ENCODE data around the gene ASB9.

ASB9 gene

DNA sequence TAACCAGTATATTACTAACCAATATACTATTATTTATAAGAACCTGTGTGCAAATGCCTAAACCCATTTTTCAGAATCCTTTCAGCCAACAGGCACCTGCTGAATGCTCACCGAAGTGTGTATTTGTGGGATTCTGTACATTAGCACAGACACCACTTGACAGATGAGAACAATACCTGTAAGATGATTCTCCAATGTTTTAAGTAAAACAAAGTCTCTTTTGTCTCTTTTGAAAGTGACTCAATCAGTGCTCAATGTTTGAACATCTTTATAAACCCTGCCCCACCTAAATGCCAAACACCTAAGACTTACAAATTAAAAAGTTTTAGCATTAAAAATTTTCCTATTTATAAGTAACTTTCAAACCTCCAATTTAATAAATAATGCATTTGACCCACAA lies 763 bp downstream of the ASB9 start:
- H3K4me3 ChIP-seq (ENCODE audit: low read depth, low read length) = no peak overlapping the region
- TF ChIP-seq MYC (IDR thresholded peaks at IDR 0.05; ENCODE audit: low read depth, low read length) (no peak), CTCF (IDR thresholded peaks at IDR 0.05; ENCODE audit: low read depth, low read length) (no peak), POLR2A (IDR thresholded peaks at IDR 0.05; ENCODE audit: extremely low read depth, insufficient read length) (no peak), MAX (IDR thresholded peaks at IDR 0.05; ENCODE audit: low read depth, low read length) (no peak)
- DNase-seq (ENCODE audit: low read depth) = no peak

DNA sequence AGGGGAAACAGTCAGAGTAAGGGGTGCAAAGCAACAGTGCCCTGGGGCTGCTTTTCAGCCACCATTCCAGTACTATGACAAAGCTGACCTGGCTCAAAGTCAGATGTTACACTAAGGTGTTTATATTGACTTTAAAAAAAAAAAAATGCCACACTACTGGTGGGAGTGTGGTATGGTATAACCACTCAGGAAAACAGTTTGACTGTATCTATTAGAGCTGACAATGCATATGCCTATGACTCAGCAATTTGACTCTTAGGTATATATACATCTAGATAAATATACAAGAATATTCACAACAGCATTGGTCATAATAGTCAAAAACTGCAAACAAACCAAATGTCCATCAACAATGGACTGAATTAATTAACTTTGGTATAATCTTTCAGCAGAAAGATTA lies 15.0 kb downstream of the ASB9 start:
- no peak overlapping the region for H3K4me3 ChIP-seq (ENCODE audit: low read depth, low read length)
- no peak for TF ChIP-seq CTCF (IDR thresholded peaks at IDR 0.05; ENCODE audit: low read depth, low read length)
- DNase-seq (ENCODE audit: low read depth) = no peak

- DNase-seq (ENCODE audit: low read depth) = no peak
- H3K4me3 ChIP-seq (ENCODE audit: low read depth, low read length) = no peak overlapping the region
- TF ChIP-seq MYC (IDR thresholded peaks at IDR 0.05; ENCODE audit: low read depth, low read length) = no peak
- TF ChIP-seq POLR2A (IDR thresholded peaks at IDR 0.05; ENCODE audit: extremely low read depth, insufficient read length) = no peak
- TF ChIP-seq CTCF (IDR thresholded peaks at IDR 0.05; ENCODE audit: low read depth, low read length) = no peak
- TF ChIP-seq MAX (IDR thresholded peaks at IDR 0.05; ENCODE audit: low read depth, low read length) = no peak
These were observed 24.0 kb downstream of the ASB9 start for GRCh38 chrX:15245896-15246295.

- no peak for TF ChIP-seq POLR2A (IDR thresholded peaks at IDR 0.05; ENCODE audit: extremely low read depth, insufficient read length)
- no peak for TF ChIP-seq CTCF (IDR thresholded peaks at IDR 0.05; ENCODE audit: low read depth, low read length)
- no peak for TF ChIP-seq MYC (IDR thresholded peaks at IDR 0.05; ENCODE audit: low read depth, low read length)
- TF ChIP-seq MAX (IDR thresholded peaks at IDR 0.05; ENCODE audit: low read depth, low read length) = no peak
- no peak for DNase-seq (ENCODE audit: low read depth)
- H3K4me3 ChIP-seq (ENCODE audit: low read depth, low read length) = no peak overlapping the region
These were observed 25.5 kb downstream of the ASB9 start for GRCh38 chrX:15244421-15244820.

DNA sequence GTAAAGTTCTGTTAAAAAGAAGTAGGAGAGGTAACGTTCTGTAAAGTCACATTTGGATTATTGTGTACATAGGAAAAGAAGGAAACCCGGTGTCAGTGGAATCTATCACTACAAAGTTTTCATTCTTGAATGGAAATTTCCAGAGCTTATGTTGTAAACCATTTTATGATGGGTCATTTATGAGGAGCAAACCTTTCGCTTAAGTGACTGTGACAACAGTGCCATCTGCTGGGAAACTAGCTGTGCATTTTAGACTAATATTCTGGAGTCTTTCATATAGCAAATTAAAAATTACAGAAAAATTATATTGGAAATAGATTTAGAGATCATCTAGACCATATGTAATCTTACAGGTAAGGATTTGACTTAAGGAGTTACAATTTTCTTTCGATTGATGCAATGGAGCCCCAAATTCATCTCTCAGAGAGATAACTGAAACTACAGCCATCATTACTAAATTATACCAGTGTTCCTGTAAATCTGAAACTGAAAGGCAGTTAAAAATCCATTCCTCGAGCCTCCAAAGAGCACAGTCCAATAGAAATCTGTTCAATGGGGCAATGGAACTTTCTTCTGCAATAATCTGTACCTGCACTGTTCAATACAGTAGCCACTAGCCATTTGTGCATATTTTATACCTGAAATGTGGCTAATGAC lies 26.9 kb downstream of the ASB9 start:
- DNase-seq (ENCODE audit: low read depth) = peak; percentile 45
- TF ChIP-seq MAX (IDR thresholded peaks at IDR 0.05; ENCODE audit: low read depth, low read length) (no peak), POLR2A (IDR thresholded peaks at IDR 0.05; ENCODE audit: extremely low read depth, insufficient read length) (no peak), CTCF (IDR thresholded peaks at IDR 0.05; ENCODE audit: low read depth, low read length) (peak; percentile 40)
- H3K4me3 ChIP-seq (ENCODE audit: low read depth, low read length) = no peak overlapping the region

DNA sequence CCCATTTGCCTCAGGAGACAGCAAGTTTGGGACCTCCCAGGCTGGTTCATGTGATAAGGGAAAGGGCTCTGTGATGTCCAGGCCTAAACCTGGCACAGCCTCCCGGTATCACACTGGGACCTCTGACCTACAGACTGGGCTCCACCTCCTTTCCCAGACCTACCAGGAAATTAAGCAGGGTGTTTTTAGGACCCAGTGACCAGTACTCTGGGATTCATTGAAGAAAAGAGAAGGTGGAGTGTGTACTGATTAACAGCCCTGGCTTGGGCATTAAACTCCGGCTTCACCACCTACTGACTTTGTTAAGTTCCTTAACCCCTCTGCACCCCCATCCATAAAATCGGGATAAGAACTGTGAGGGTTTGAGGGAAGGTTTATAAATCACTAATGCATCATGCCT lies 28.6 kb downstream of the ASB9 start:
- DNase-seq (ENCODE audit: low read depth) = no peak
- no peak overlapping the region for H3K4me3 ChIP-seq (ENCODE audit: low read depth, low read length)
- TF ChIP-seq MYC (IDR thresholded peaks at IDR 0.05; ENCODE audit: low read depth, low read length) (no peak), MAX (IDR thresholded peaks at IDR 0.05; ENCODE audit: low read depth, low read length) (no peak), POLR2A (IDR thresholded peaks at IDR 0.05; ENCODE audit: extremely low read depth, insufficient read length) (no peak), CTCF (IDR thresholded peaks at IDR 0.05; ENCODE audit: low read depth, low read length) (no peak)
